Astrocyte of the hippocampus (primary cell): ENCODE results near the gene EFNA5.
"Not testable (repeated sequence)": the region's sequence is repeated elsewhere in the genome, so short reads cannot be mapped to it uniquely, and the experiment has no call there.

Experiments used
- DNase-seq: peaks from one replicate; pipeline ENCODE4 v3.0.0; 2011; ENCODE audit warnings: low read depth, low spot score

Gene EFNA5

GRCh38 chr5:107459605-107460004, 211.1 kb downstream of the EFNA5 start:
- no peak for DNase-seq

- DNase-seq, result no peak
Measured at GRCh38 chr5:107458322-107458721, 212.4 kb downstream of the EFNA5 start.

GRCh38 chr5:107457881-107458280, 212.9 kb downstream of the EFNA5 start:
- DNase-seq, result no peak

GRCh38 chr5:107457138-107457537, 213.6 kb downstream of the EFNA5 start:
- DNase-seq, result no peak

GRCh38 chr5:107456281-107456715, 214.4 kb downstream of the EFNA5 start:
- no peak for DNase-seq

- peak; percentile 68 for DNase-seq
Measured at GRCh38 chr5:107455111-107455544, 215.6 kb downstream of the EFNA5 start.

- not testable (repeated sequence) for DNase-seq
Measured at GRCh38 chr5:107451827-107452226, 218.9 kb downstream of the EFNA5 start.

GRCh38 chr5:107451028-107451427, 219.7 kb downstream of the EFNA5 start:
- no peak for DNase-seq

GRCh38 chr5:107450531-107450930, 220.2 kb downstream of the EFNA5 start:
- DNase-seq, result no peak

- DNase-seq, result no peak
Measured at GRCh38 chr5:107449369-107449768, 221.4 kb downstream of the EFNA5 start.

- DNase-seq, result no peak
Measured at GRCh38 chr5:107447587-107447986, 223.2 kb downstream of the EFNA5 start.

- no peak for DNase-seq
Measured at GRCh38 chr5:107446972-107447371, 223.8 kb downstream of the EFNA5 start.

- no peak for DNase-seq
Measured at GRCh38 chr5:107444300-107444699, 226.4 kb downstream of the EFNA5 start.

GRCh38 chr5:107443897-107444296, 226.8 kb downstream of the EFNA5 start:
- no peak for DNase-seq

- DNase-seq, result no peak
Measured at GRCh38 chr5:107442452-107442851, 228.3 kb downstream of the EFNA5 start.

GRCh38 chr5:107439832-107440231, 230.9 kb downstream of the EFNA5 start:
- no peak for DNase-seq

GRCh38 chr5:107437986-107438510, 232.7 kb downstream of the EFNA5 start:
- DNase-seq, result no peak

- no peak for DNase-seq
Measured at GRCh38 chr5:107437154-107437553, 233.6 kb downstream of the EFNA5 start.

- no peak for DNase-seq
Measured at GRCh38 chr5:107436201-107436600, 234.5 kb downstream of the EFNA5 start.

- DNase-seq, result no peak
Measured at GRCh38 chr5:107435061-107435460, 235.7 kb downstream of the EFNA5 start.

GRCh38 chr5:107433646-107434045, 237.1 kb downstream of the EFNA5 start:
- DNase-seq, result not testable (repeated sequence)

GRCh38 chr5:107431998-107432397, 238.7 kb downstream of the EFNA5 start:
- DNase-seq, result peak; percentile 41

GRCh38 chr5:107431536-107431935, 239.2 kb downstream of the EFNA5 start:
- DNase-seq, result no peak

- DNase-seq, result no peak
Measured at GRCh38 chr5:107430071-107430625, 240.6 kb downstream of the EFNA5 start.
